Measurements from ENCODE around the gene S100A10.

- TF ChIP-seq RCOR1 (IDR thresholded peaks at IDR 0.05; ENCODE audit: insufficient replicate concordance, low read length) (no peak), CTCF (conservative IDR thresholded peaks at IDR 0.05; ENCODE audit: low read depth, low read length) (no peak), CEBPB (IDR thresholded peaks at IDR 0.05; ENCODE audit: low read depth, low read length) (no peak), POLR2A (IDR thresholded peaks at IDR 0.05; ENCODE audit: low read depth, low read length) (no peak)
Measured at GRCh38 chr1:151948506-151948905, 45.2 kb downstream of the S100A10 start.

Data from IMR-90 (cell line).